Motor neuron (in vitro differentiated cells): ENCODE measurements around the gene COL9A1. TPM values are rescaled to one million over a fixed set of nuclear protein-coding genes. Genes with fewer than 3 reads are reported as not detected.

ENCODE experiments used
- ATAC-seq, 8 experiments: fragments of 200-7000 bp; cut with Tn5 transposase; replicated peaks in 6 of 8; 2 replicates each; pipeline ENCODE4 v1.8.0; 2021; ENCODE audit warnings: mild to moderate bottlenecking in 8 of 8, moderate library complexity in 8 of 8
- H3K27ac ChIP-seq, 2 donors: fragments of 250-450 bp; sonication (Bioruptor Pico); 2 replicates each; pipeline ENCODE4 v1.9.0; 2021; ENCODE audit warnings: antibody characterized with exemption in 2 of 2, mild to moderate bottlenecking in 2 of 2, moderate library complexity in 1 of 2
- H3K4me1 ChIP-seq, 2 donors: fragments of 250-450 bp; sonication (Bioruptor Pico); replicated peaks in 1 of 2; 2 replicates each; pipeline ENCODE4 v1.6.1; 2021; ENCODE audit warnings: antibody characterized with exemption in 2 of 2, mild to moderate bottlenecking in 2 of 2, moderate library complexity in 1 of 2
- H3K4me3 ChIP-seq, 5 donors: fragments of 250-450 bp; sonication (Bioruptor Pico); 2 replicates each; pipeline ENCODE4 v1.9.0; 2021; ENCODE audit warnings: antibody characterized with exemption in 5 of 5, mild to moderate bottlenecking in 5 of 5, moderate library complexity in 4 of 5
- WGBS, 10 experiments: fragments of 450-650 bp; shearing (Covaris generic); methylation state at CpG; one replicate each; pipeline ENCODE4 v1.0.0; 2022; 5-methylcytosine and 5-hydroxymethylcytosine counted together
- in situ Hi-C, 9 experiments: fragments of 400-800 bp; cut with MboI; loops; one replicate each; pipeline ENCODE4 v1.15.0; 2021; ENCODE audit warnings: low sequenced_read_pairs in 9 of 9, low pct_unique_long_range_greater_than_20kb in 2 of 9; ENCODE audit not compliant: unreplicated experiment in 9 of 9
- total RNA-seq, 8 experiments: library from RNA; unstranded; fragments of 300-600 nt; gene quantifications; 2 replicates each; pipeline versions ENCODE4 v1.2.3 to v1.2.4, GENCODE V29; 2022

COL9A1 gene
- total RNA-seq, 8 experiments from 2014 or later = 0.40 to 4.8 (median 0.68) TPM; not detected in 2

DNA sequence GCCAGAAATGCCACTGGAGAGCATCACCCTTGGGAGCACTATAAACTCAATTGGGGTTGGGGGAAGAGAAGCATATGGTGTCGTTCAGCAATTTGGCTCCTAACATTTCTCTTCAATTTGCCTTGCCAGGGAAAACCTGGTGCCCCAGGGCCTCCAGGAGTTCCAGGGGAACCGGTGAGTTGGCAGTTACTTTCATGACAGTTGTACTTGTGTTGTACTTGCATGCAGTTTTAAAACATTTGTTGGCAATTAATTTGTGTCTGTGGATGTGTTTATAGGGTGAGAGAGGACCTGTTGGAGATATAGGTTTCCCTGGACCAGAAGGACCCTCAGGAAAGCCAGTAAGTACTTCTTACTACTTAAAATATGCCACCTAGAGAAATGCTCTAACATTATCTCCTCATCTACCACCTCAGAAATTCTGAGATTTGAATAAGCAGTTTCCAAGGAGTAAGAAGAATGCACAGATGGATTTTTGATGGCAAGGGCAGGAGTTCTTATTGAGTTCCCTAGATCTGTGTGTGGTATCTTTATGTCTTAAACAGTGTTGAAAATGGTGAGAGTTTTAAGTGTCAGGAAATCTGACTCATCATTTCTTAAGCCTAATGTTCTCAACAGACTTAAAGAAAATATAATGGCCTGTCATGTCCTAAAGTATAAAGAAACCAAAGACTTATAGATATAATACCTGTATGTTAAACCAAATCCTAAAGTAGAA, 122.5 kb downstream of the COL9A1 start:
- in situ Hi-C loops = no loop called here
- ATAC-seq = peak in 1 of 8 experiments; percentile 12
- 70 to 100% (median 100%) methylated on average over 1 to 2 of the region's 2 CpGs; no CpG with 5 or more reads in 5 of the 10 experiments for WGBS, 10 experiments

DNA sequence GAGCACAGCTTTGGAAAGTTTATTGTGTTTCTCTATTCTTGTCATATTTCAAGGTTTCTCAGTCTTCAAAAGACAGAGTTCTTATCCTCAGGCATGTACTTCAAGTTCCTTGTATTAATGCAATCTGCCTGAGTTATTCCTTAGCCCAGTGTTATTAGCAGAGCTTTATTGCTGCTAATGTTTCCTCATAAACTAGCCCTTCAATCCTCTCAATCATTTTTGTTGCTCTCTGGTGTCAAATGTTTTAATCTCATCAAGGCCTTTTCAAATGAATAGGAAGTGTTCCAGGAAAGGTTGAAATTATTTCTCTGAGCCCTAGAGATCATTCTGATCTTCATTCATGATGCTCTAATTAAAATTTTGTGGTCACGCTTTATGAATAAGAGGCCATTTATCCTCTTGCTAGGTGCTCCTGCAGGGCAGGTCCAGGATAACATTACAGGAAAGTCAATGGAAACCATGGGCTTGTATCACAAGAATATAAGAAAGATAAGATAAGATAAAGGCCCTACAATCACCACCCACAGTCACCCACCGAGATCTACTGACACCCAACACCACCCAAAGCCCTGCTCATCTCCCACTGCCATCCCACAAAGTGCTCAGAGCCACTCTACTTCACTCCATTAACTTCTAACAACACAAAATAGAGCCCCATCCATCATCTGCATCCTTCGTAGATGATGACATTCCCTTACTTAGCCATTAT, 125.9 kb downstream of the COL9A1 start:
- ATAC-seq = peak in 5 of 8 experiments; percentile 68 to 93 (median 80)
- Histone ChIP-seq H3K4me3 (no peak overlapping the region), H3K4me1 (peaks cover 4 to 7% of the 10 kb centered on the region in 2 donors), H3K27ac (no peak overlapping the region)
- WGBS, 10 experiments = 40 to 83% (median 70%) methylated on average over 1 to 3 of the region's 3 CpGs; no CpG with 5 or more reads in 1 of the 10 experiments
- in situ Hi-C loops = no loop called here

More for the DNA sequence above, 122.5 kb downstream of the COL9A1 start:
- Histone ChIP-seq H3K4me1 (peaks cover 4 to 17% of the 10 kb centered on the region in 2 donors), H3K27ac (no peak overlapping the region), H3K4me3 (no peak overlapping the region)

DNA sequence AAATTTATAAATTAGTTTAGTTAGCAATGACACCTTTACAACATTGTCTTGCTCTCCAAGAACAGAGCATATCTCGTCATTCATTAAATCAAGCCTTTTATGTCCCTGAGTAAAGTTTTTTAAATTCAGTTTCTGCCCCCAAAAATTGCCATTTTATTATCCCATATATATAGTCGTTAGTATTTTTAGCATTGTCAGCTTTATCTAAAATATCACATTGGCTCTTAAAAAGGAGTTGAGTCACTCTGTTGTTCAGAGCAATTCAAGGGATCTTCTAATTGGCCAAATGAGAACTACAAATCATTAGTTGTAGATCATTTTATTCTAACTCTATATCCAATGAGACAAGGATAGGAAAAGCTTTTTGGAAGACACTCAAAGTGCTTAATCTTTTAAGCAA, 127.1 kb downstream of the COL9A1 start:
- ATAC-seq = no peak
- H3K27ac ChIP-seq = no peak overlapping the region
- H3K4me3 ChIP-seq = no peak overlapping the region
- WGBS, 10 experiments = 22 to 100% (median 65%) methylated on average over 1 to 2 of the region's 2 CpGs
- peaks cover 0 to 7% of the 10 kb centered on the region in 2 donors for H3K4me1 ChIP-seq
- in situ Hi-C loops = no loop called here

DNA sequence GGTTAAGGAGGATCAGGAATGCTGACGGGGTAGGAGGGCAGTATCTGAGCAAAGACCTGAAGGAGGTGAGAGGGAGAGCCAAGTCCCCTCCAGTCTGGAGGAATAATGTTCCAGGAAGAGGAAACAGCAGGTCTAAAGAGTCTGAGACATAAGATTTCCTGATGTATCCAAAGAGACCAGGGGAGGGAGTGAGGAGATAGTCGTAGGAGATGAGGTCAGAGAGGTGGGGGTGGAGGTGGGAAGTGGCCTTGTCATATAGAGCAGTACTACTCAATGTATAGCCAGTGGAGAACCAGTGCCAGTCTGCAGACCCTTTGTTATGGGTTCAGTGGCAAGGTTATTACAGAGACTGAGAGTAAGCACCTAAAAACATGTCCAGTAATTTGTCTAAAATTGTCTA, 130.6 kb downstream of the COL9A1 start:
- WGBS, 10 experiments = 0 to 92% (median 69%) methylated on average over 1 to 2 of the region's 2 CpGs; no CpG with 5 or more reads in 2 of the 10 experiments
- in situ Hi-C loops = no loop called here
- no peak for ATAC-seq
- Histone ChIP-seq H3K27ac (no peak overlapping the region), H3K4me3 (no peak overlapping the region), H3K4me1 (peaks cover 0 to 11% of the 10 kb centered on the region in 2 donors)

DNA sequence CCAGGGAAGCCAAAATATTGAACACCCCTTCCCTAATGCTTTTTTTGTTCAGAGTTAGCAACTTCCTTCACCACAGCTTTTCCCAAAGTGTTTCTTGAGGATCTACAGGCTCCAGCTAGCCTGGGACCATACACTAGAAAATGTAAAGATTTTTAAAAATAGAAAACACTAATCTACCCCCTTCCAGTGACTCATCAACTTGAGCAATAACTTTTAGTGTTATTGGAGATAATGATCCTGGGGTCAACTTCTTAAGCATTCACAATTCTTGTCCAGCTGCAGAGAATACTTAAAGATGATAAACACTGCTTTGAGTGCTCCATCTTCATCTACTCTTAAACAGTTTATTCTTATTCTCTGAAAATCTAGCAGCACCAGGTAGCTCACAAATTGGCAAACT, 131.6 kb downstream of the COL9A1 start:
- in situ Hi-C loops = no loop called here
- Histone ChIP-seq H3K4me1 (peaks cover 0 to 8% of the 10 kb centered on the region in 2 donors), H3K4me3 (no peak overlapping the region), H3K27ac (no peak overlapping the region)
- peak in 1 of 8 experiments; percentile 15 for ATAC-seq

DNA sequence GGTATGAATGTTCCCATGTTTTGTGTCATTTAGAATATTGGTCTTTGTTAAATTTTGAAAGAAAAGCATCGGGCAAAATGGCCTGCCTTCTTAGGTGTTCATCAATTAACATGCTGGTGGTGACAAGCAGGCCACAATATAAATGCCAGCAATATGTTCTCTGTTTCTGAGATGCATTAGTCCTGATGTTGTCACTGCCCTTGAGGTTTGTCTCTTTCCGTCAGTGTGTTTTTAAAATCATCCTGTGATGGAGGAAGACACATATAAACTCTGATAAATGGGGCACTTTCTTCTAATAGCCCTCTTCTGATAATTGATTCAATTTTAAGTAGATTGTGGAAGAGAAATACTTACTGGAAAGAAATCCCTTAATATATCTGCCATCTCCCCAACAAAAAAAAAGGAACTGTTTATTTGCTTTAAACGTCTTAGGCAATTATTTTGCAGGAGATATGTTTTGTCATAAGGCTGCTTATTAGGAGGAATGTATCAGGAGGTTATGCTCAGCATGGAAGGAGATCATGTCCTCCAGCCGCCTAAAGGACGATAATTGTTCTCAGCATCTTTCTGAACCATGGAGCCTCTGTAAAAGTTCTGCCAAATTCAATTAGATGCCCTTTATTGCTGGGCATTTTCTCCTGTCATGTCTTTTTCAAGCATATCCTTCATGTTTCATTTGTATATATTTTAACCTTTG, 134.1 kb downstream of the COL9A1 start:
- Histone ChIP-seq H3K27ac (no peak overlapping the region), H3K4me1 (peaks cover 3 to 11% of the 10 kb centered on the region in 2 donors), H3K4me3 (no peak overlapping the region)
- in situ Hi-C loops = no loop called here
- WGBS, 10 experiments = 29 to 94% (median 65%) methylated on average over 2 to 5 of the region's 5 CpGs
- peak in 5 of 8 experiments; percentile 70 to 87 (median 84) for ATAC-seq

Other genes starting within 250 kb of the COL9A1 start
- gene FAM135A, start 110.4 kb upstream of the COL9A1 start, total RNA-seq = 10 to 100 TPM; 11.4 to 60.4 (median 19.9) TPM